Testis (tissue), 2 donors: ENCODE results near the gene ZMYND10.

Experiments
- POLR2A ChIP-seq: fragments of 450-650 bp; IDR thresholded peaks from one replicate; pipeline ENCODE4 v1.6.1; 2017; ENCODE audit warnings: antibody characterized with exemption, mild to moderate bottlenecking, moderate library complexity
- TF ChIP-seq, protein P1 (sequence below), 3 experiments: fragments of 450-650 bp in 2 of 3; fragments of 200-600 bp in 1 of 3; sonication (generic) in 1 of 3; IDR thresholded peaks; one replicate each; pipeline ENCODE4 v1.5.1; 2016 to 2019; ENCODE audit warnings: antibody characterized with exemption in 3 of 3, mild to moderate bottlenecking in 2 of 3, moderate library complexity in 1 of 3

- TF ChIP-seq, protein P1, sequence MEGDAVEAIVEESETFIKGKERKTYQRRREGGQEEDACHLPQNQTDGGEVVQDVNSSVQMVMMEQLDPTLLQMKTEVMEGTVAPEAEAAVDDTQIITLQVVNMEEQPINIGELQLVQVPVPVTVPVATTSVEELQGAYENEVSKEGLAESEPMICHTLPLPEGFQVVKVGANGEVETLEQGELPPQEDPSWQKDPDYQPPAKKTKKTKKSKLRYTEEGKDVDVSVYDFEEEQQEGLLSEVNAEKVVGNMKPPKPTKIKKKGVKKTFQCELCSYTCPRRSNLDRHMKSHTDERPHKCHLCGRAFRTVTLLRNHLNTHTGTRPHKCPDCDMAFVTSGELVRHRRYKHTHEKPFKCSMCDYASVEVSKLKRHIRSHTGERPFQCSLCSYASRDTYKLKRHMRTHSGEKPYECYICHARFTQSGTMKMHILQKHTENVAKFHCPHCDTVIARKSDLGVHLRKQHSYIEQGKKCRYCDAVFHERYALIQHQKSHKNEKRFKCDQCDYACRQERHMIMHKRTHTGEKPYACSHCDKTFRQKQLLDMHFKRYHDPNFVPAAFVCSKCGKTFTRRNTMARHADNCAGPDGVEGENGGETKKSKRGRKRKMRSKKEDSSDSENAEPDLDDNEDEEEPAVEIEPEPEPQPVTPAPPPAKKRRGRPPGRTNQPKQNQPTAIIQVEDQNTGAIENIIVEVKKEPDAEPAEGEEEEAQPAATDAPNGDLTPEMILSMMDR (IDR thresholded peaks at IDR 0.05), result no peak
- no peak for TF ChIP-seq POLR2A
Measured at GRCh38 chr3:50365080-50365841, 19.7 kb upstream of the ZMYND10 start.
